ENCODE data around the gene HMG20A.
A peak's percentile ranks its signal among the peaks of the same experiment; 100 is the strongest.

Gene HMG20A

DNA sequence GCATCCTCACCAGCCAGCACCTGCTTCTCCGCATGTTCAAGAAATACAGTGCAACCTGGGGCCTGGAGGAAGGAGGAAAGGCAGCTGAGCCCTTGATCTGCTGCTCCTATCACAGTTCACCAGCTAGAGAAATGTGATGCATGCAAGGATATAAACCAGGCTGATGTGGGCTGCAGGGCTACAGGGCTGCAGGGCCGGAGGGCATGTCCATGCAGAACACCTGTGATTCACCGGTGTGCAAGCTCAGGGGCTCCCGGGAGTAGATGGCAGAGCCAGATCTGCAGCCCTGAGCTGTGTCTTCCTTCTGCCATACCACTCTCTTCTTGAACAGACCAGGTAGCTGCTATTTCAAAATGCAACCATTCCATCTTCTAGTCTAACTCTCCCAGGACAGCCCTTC lies 84.9 kb downstream of the HMG20A start:
- Histone ChIP-seq H2BK15ac (replicated peaks; ENCODE audit: low read depth) (no peak overlapping the region), H3K18ac (ENCODE audit: low read length) (no peak overlapping the region), H4K5ac (ENCODE audit: low read length) (no peak overlapping the region), H3K4ac (ENCODE audit: low read depth, low read length) (no peak overlapping the region), H4K8ac (ENCODE audit: low read depth, low read length) (no peak overlapping the region), H2BK5ac (ENCODE audit: low read length) (no peak overlapping the region), H3K23ac (ENCODE audit: low read length) (peak overlapping the region; percentile 66), H3K9ac (ENCODE audit: low read length) (no peak overlapping the region), H3K4me3 (ENCODE audit: low read length) (no peak overlapping the region), H2AK5ac (ENCODE audit: low read length) (no peak overlapping the region), H3K56ac (ENCODE audit: low read length) (no peak overlapping the region), H3K79me1 (ENCODE audit: low read length) (no peaks in the 10 kb centered on the region), H3K27me3 (ENCODE audit: insufficient read depth, low read length, poor library complexity) (no peaks in the 10 kb centered on the region), H3K27ac (ENCODE audit: low read depth, low read length) (no peak overlapping the region), H2BK120ac (ENCODE audit: low read depth, low read length) (no peak overlapping the region), H3K4me2 (ENCODE audit: low read length) (no peak overlapping the region), H3K4me1 (ENCODE audit: control insufficient read depth, low read depth, low read length) (no peaks in the 10 kb centered on the region), H3K79me2 (ENCODE audit: control insufficient read depth, insufficient read depth, low read length) (no peaks in the 10 kb centered on the region), H3K36me3 (ENCODE audit: control insufficient read depth, insufficient read depth, low read length) (no peaks in the 10 kb centered on the region)
- no CpG with 5 or more reads among the region's 4 CpGs for WGBS (ENCODE audit: extremely low coverage, insufficient coverage, low lambda C conversion rate)
- no peak for DNase-seq

- Histone ChIP-seq H2BK15ac (replicated peaks; ENCODE audit: low read depth) (no peak overlapping the region), H3K18ac (ENCODE audit: low read length) (no peak overlapping the region), H3K79me2 (ENCODE audit: control insufficient read depth, insufficient read depth, low read length) (no peaks in the 10 kb centered on the region), H3K4me3 (ENCODE audit: low read length) (no peak overlapping the region), H4K8ac (ENCODE audit: low read depth, low read length) (no peak overlapping the region), H3K56ac (ENCODE audit: low read length) (no peak overlapping the region), H3K23ac (ENCODE audit: low read length) (no peak overlapping the region), H3K79me1 (ENCODE audit: low read length) (no peaks in the 10 kb centered on the region), H3K4me2 (ENCODE audit: low read length) (no peak overlapping the region), H3K4me1 (ENCODE audit: control insufficient read depth, low read depth, low read length) (no peaks in the 10 kb centered on the region), H3K36me3 (ENCODE audit: control insufficient read depth, insufficient read depth, low read length) (no peaks in the 10 kb centered on the region), H2AK5ac (ENCODE audit: low read length) (no peak overlapping the region), H2BK5ac (ENCODE audit: low read length) (no peak overlapping the region), H3K27me3 (ENCODE audit: insufficient read depth, low read length, poor library complexity) (no peaks in the 10 kb centered on the region), H3K9ac (ENCODE audit: low read length) (no peak overlapping the region), H3K27ac (ENCODE audit: low read depth, low read length) (no peak overlapping the region), H4K5ac (ENCODE audit: low read length) (no peak overlapping the region), H3K4ac (ENCODE audit: low read depth, low read length) (no peak overlapping the region), H2BK120ac (ENCODE audit: low read depth, low read length) (no peak overlapping the region)
- no CpG with 5 or more reads among the region's 20 CpGs for WGBS (ENCODE audit: extremely low coverage, insufficient coverage, low lambda C conversion rate)
- no peak for DNase-seq
These were observed 85.8 kb downstream of the HMG20A start for GRCh38 chr15:77506311-77507142.

GRCh38 chr15:77507143-77507897 lies 86.6 kb downstream of the HMG20A start:
- H3K4ac ChIP-seq (ENCODE audit: low read depth, low read length), result no peak overlapping the region
- H3K36me3 ChIP-seq (ENCODE audit: control insufficient read depth, insufficient read depth, low read length), result no peaks in the 10 kb centered on the region
- H3K4me3 ChIP-seq (ENCODE audit: low read length), result no peak overlapping the region
- no peak overlapping the region for H3K9ac ChIP-seq (ENCODE audit: low read length)
- no peak overlapping the region for H2BK120ac ChIP-seq (ENCODE audit: low read depth, low read length)
- H4K8ac ChIP-seq (ENCODE audit: low read depth, low read length), result no peak overlapping the region
- no peak overlapping the region for H3K56ac ChIP-seq (ENCODE audit: low read length)
- WGBS (ENCODE audit: extremely low coverage, insufficient coverage, low lambda C conversion rate), result no CpG with 5 or more reads among the region's 10 CpGs
- H2BK15ac ChIP-seq (replicated peaks; ENCODE audit: low read depth), result no peak overlapping the region
- no peaks in the 10 kb centered on the region for H3K79me2 ChIP-seq (ENCODE audit: control insufficient read depth, insufficient read depth, low read length)
- H3K4me2 ChIP-seq (ENCODE audit: low read length), result no peak overlapping the region
- H3K18ac ChIP-seq (ENCODE audit: low read length), result no peak overlapping the region
- H3K23ac ChIP-seq (ENCODE audit: low read length), result no peak overlapping the region
- no peak overlapping the region for H2BK5ac ChIP-seq (ENCODE audit: low read length)
- no peak overlapping the region for H3K27ac ChIP-seq (ENCODE audit: low read depth, low read length)
- no peak overlapping the region for H2AK5ac ChIP-seq (ENCODE audit: low read length)
- H4K5ac ChIP-seq (ENCODE audit: low read length), result no peak overlapping the region
- H3K27me3 ChIP-seq (ENCODE audit: insufficient read depth, low read length, poor library complexity), result no peaks in the 10 kb centered on the region
- DNase-seq, result no peak
- H3K4me1 ChIP-seq (ENCODE audit: control insufficient read depth, low read depth, low read length), result no peaks in the 10 kb centered on the region
- no peaks in the 10 kb centered on the region for H3K79me1 ChIP-seq (ENCODE audit: low read length)

- H3K27ac ChIP-seq (ENCODE audit: low read depth, low read length), result no peak overlapping the region
- H3K23ac ChIP-seq (ENCODE audit: low read length), result no peak overlapping the region
- H2AK5ac ChIP-seq (ENCODE audit: low read length), result no peak overlapping the region
- no peak overlapping the region for H3K18ac ChIP-seq (ENCODE audit: low read length)
- H4K8ac ChIP-seq (ENCODE audit: low read depth, low read length), result no peak overlapping the region
- H2BK5ac ChIP-seq (ENCODE audit: low read length), result no peak overlapping the region
- no CpG with 5 or more reads among the region's 6 CpGs for WGBS (ENCODE audit: extremely low coverage, insufficient coverage, low lambda C conversion rate)
- no peak overlapping the region for H3K56ac ChIP-seq (ENCODE audit: low read length)
- H4K5ac ChIP-seq (ENCODE audit: low read length), result no peak overlapping the region
- H3K4me1 ChIP-seq (ENCODE audit: control insufficient read depth, low read depth, low read length), result no peaks in the 10 kb centered on the region
- H3K4me2 ChIP-seq (ENCODE audit: low read length), result no peak overlapping the region
- no peak overlapping the region for H3K4me3 ChIP-seq (ENCODE audit: low read length)
- no peaks in the 10 kb centered on the region for H3K27me3 ChIP-seq (ENCODE audit: insufficient read depth, low read length, poor library complexity)
- no peak overlapping the region for H3K4ac ChIP-seq (ENCODE audit: low read depth, low read length)
- no peaks in the 10 kb centered on the region for H3K79me2 ChIP-seq (ENCODE audit: control insufficient read depth, insufficient read depth, low read length)
- DNase-seq, result no peak
- no peaks in the 10 kb centered on the region for H3K79me1 ChIP-seq (ENCODE audit: low read length)
- H2BK15ac ChIP-seq (replicated peaks; ENCODE audit: low read depth), result no peak overlapping the region
- H2BK120ac ChIP-seq (ENCODE audit: low read depth, low read length), result no peak overlapping the region
- no peak overlapping the region for H3K9ac ChIP-seq (ENCODE audit: low read length)
- H3K36me3 ChIP-seq (ENCODE audit: control insufficient read depth, insufficient read depth, low read length), result no peaks in the 10 kb centered on the region
These were observed 87.2 kb downstream of the HMG20A start for GRCh38 chr15:77507911-77508310.

DNA sequence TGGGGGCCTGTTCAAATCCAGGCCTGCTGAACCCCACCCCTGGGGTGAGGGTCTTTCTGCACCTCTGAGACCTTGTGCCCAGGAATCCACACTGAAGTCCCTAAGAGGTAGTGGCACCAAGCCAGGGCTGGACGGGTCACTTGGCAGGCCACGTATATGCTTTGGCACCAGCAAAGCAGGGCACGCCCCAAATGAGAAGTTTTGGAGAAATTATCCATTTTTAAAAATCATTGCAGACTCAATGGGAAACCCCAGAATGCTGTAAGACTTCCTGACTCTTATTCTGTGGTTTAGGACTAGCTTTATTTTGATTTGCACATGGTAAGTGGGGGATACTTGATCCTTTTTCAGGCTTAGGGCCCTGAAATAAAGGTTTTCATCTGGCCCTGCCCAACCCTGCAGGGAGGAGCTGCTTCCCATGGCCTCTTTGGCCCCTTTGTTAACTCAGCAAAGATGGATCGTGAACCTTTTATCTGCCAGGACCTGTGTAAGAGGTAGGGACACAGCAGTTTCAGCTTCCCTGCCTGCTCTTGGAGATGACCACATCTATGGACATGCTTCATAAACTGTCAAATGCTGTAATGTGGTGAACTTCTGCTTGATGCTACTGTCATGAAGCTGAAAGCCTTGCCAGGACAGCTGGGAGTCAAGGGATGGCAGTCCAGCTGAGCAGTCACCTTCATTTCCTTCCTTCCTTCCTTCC lies 88.0 kb downstream of the HMG20A start:
- H4K8ac ChIP-seq (ENCODE audit: low read depth, low read length), result no peak overlapping the region
- no peak overlapping the region for H3K56ac ChIP-seq (ENCODE audit: low read length)
- no peak overlapping the region for H3K4ac ChIP-seq (ENCODE audit: low read depth, low read length)
- no peaks in the 10 kb centered on the region for H3K79me2 ChIP-seq (ENCODE audit: control insufficient read depth, insufficient read depth, low read length)
- H4K5ac ChIP-seq (ENCODE audit: low read length), result peak overlapping the region; percentile 66
- no peaks in the 10 kb centered on the region for H3K79me1 ChIP-seq (ENCODE audit: low read length)
- no peak overlapping the region for H3K4me3 ChIP-seq (ENCODE audit: low read length)
- H3K9ac ChIP-seq (ENCODE audit: low read length), result no peak overlapping the region
- no peak overlapping the region for H3K23ac ChIP-seq (ENCODE audit: low read length)
- H3K27ac ChIP-seq (ENCODE audit: low read depth, low read length), result no peak overlapping the region
- H2AK5ac ChIP-seq (ENCODE audit: low read length), result no peak overlapping the region
- no peak overlapping the region for H2BK120ac ChIP-seq (ENCODE audit: low read depth, low read length)
- no peaks in the 10 kb centered on the region for H3K4me1 ChIP-seq (ENCODE audit: control insufficient read depth, low read depth, low read length)
- WGBS (ENCODE audit: extremely low coverage, insufficient coverage, low lambda C conversion rate), result no CpG with 5 or more reads among the region's 4 CpGs
- no peak overlapping the region for H3K4me2 ChIP-seq (ENCODE audit: low read length)
- no peak overlapping the region for H2BK5ac ChIP-seq (ENCODE audit: low read length)
- no peaks in the 10 kb centered on the region for H3K36me3 ChIP-seq (ENCODE audit: control insufficient read depth, insufficient read depth, low read length)
- no peak overlapping the region for H2BK15ac ChIP-seq (replicated peaks; ENCODE audit: low read depth)
- H3K18ac ChIP-seq (ENCODE audit: low read length), result no peak overlapping the region
- DNase-seq, result no peak
- H3K27me3 ChIP-seq (ENCODE audit: insufficient read depth, low read length, poor library complexity), result no peaks in the 10 kb centered on the region

Measured in mesendoderm (in vitro differentiated cells).